Epithelial cell of alveolus of lung (primary cell): ENCODE data around the gene MRPL33. TPM values are rescaled to one million over a fixed set of nuclear protein-coding genes. Genes with fewer than 3 reads are reported as not detected.

Experiments
- total RNA-seq: library from RNA; depleted of rRNA; stranded (reverse); fragments of >200 nt; gene quantifications from 2 replicates; pipeline ENCODE4 v1.2.1, GENCODE V29; 2015

The MRPL33 gene
- 115 and 118 TPM in 2 replicates for total RNA-seq

GRCh38 chr2:27771548-27772335 is at the start of gene MRPL33:
TSS of gene MRPL33 (plus strand) at chr2:27771719. CDS start at chr2:27771778, 59 bp downstream.

Other genes starting within 250 kb of the MRPL33 start
- gene ZNF512, start 188.7 kb upstream of the MRPL33 start, total RNA-seq, result 18.0 and 27.9 TPM in 2 replicates
- 0.40 and 1.8 TPM in 2 replicates for gene CCDC121, start 142.7 kb upstream of the MRPL33 start, total RNA-seq
- 20.7 and 32.3 TPM in 2 replicates for gene GPN1, start 142.7 kb upstream of the MRPL33 start, total RNA-seq
- gene SUPT7L, start 108.1 kb upstream of the MRPL33 start, total RNA-seq, result 16.0 and 25.4 TPM in 2 replicates
- 18.1 and 22.4 TPM in 2 replicates for gene SLC4A1AP, start 107.8 kb upstream of the MRPL33 start, total RNA-seq
- gene RBKS, start 118.7 kb downstream of the MRPL33 start, total RNA-seq, result 0.56 and 1.4 TPM in 2 replicates
- gene BABAM2, start 119.0 kb downstream of the MRPL33 start, total RNA-seq, result 27.5 and 35.7 TPM in 2 replicates